GM21528 (cell line): ENCODE results near the gene PSME2.

Experiments used
- ATAC-seq: cut with Tn5 transposase; IDR thresholded peaks from one replicate; pipeline ENCODE4 v1.9.1; 2021; ENCODE audit warnings: mild to moderate bottlenecking, moderate library complexity; ENCODE audit not compliant: unreplicated experiment, low FRiP score

Gene PSME2

GRCh38 chr14:24096545-24097181 is 49.7 kb downstream of the PSME2 start:
- no peak for ATAC-seq

- peak; percentile 61 for ATAC-seq
These were observed 50.9 kb downstream of the PSME2 start for GRCh38 chr14:24095271-24096068.

- ATAC-seq, result peak; percentile 2
These were observed 51.6 kb downstream of the PSME2 start for GRCh38 chr14:24094841-24095270.

- ATAC-seq, result peak; percentile 51
These were observed 52.2 kb downstream of the PSME2 start, which contains the start of gene PCK2 for GRCh38 chr14:24093901-24094840. Gene PCK2, plus strand, starts transcription at chr14:24094311. Its CDS starts 95 bp downstream, at chr14:24094406.
